T follicular helper cell (primary cell): ENCODE data around the gene ABCB6.

Experiments
- DNase-seq: peaks from one replicate; pipeline ENCODE4 v3.0.0-alpha.2; 2020; ENCODE audit warnings: low read depth

The ABCB6 gene

DNA sequence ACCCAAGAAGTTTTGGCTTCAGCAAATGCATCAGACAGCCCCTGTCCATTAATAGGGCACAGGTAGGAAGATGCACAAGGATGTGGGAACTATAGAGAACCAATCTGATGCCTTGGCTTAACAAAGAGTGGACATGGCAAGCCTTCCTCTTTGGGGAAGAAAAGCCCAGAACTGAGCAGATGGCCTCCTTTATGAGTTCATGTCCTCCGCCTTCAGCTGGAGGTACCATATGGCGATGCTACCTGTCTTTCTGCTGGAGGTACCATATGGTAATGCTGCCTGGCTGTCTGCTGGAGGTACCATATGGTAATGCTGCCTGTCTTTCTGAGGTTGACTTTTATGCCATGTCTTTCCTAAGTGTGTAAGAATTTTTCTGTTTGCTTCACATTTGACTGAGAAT lies 34.6 kb downstream of the ABCB6 start:
- no peak for DNase-seq

DNA sequence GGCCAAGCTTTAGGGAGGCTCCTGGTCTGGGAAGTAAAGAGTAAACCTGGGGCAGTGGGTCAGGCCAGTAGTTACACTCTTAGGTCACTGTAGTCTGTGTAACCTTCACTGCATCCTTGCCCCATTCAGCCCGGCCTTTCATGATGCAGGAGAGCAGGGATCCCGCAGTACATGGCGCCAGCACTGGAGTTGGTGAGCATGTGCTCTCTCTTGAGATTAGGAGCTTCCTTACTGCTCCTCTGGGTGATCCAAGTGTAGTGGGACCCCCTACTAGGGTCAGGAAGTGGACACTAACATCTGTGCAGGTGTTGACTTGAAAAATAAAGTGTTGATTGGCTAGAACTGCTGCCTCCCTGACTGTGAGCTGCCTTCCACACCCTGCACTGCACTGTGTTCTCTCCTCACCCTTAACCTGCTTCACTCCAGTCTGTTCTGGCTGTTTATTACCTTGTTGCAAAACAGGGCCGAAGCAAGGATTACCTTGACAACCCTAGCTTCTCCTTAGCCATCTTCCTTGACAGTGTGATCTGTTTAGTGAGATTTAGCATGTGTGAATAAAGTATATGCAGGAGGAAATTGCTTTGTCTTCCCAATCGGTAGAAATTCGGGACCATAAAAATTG lies 35.5 kb downstream of the ABCB6 start:
- no peak for DNase-seq

DNA sequence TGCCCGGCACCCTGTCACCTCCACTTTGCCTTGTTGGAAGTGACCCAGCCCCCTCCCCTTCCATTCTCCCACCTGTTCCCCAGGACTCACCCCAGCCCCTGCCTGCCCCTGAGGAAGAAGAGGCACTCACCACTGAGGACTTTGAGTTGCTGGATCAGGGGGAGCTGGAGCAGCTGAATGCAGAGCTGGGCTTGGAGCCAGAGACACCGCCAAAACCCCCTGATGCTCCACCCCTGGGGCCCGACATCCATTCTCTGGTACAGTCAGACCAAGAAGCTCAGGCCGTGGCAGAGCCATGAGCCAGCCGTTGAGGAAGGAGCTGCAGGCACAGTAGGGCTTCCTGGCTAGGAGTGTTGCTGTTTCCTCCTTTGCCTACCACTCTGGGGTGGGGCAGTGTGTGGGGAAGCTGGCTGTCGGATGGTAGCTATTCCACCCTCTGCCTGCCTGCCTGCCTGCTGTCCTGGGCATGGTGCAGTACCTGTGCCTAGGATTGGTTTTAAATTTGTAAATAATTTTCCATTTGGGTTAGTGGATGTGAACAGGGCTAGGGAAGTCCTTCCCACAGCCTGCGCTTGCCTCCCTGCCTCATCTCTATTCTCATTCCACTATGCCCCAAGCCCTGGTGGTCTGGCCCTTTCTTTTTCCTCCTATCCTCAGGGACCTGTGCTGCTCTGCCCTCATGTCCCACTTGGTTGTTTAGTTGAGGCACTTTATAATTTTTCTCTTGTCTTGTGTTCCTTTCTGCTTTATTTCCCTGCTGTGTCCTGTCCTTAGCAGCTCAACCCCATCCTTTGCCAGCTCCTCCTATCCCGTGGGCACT lies 36.2 kb downstream of the ABCB6 start:
- DNase-seq: no peak

DNA sequence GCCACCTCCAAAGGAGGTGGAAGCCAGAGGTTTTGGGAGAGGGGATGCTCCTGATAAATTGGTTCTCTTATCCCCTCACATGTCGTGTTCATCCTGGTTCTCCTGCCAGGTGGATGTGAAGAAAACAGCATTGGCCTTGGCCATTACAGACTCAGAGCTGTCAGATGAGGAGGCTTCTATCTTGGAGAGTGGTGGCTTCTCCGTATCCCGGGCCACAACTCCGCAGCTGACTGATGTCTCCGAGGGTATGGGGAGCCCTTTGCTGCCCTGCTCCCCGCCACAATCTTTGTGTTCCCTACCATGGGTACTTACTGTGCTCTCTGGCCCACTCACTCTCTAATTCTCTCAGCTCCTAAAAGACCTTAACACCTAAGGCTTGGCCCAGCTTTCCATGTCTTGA lies 37.2 kb downstream of the ABCB6 start:
- DNase-seq: no peak

DNA sequence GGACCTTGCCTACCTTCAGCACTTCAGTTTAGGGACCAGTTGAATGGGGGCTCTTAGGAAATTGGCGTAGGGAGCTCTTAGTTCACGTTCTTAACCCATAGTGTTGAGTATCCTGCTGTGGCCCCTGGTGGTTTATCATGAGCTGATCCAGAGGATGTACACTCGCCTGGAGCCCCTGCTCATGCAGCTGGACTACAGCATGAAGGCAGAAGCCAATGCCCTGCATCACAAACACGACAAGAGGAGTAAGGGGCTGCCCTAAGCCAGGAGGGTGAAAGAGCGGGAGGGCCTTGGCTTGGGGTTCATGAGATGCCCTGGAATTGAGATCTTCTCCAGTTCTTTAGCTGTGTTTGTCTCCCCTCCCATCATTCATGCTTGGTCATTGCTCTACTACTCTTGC lies 37.8 kb downstream of the ABCB6 start:
- DNase-seq: no peak

DNA sequence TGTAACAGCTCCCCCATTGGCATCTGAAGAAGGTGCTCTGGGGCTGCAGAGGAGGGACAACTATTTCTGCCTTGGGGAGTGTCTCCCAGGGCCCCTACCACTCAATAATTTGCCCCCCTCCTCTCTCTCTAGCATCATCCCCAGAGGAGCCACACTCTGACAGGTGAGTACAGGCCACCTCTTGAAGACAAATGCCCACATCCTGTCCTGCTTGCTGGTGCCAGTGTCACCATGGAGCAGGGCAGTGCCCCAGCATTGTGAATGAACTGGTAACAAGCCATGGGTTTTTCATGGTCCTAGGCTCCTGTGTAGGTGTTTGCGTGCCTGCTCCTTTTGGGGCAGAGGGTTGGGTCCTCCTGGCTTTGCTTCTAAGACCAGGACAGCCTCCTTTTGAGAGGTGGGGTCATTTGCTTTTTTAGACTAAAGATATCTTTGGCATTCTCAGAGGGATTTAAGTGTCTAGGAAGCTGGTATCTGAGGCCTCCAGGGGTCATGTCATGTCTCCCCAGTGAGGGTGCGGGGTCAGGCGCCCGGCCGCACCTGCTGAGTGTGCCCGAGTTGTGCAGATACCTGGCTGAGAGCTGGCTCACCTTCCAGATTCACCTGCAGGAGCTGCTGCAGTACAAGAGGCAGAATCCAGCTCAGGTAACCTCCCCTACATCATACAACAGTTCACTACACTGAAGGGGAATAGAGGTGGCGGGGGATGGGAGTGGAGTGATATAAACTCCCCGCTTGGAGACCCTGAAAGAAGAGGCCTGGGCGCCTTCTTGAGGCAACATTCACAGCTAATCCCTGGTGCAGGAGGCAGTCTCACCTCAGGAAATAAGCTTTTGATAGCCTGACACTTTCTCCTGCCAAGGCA lies 38.9 kb downstream of the ABCB6 start:
- no peak for DNase-seq

DNA sequence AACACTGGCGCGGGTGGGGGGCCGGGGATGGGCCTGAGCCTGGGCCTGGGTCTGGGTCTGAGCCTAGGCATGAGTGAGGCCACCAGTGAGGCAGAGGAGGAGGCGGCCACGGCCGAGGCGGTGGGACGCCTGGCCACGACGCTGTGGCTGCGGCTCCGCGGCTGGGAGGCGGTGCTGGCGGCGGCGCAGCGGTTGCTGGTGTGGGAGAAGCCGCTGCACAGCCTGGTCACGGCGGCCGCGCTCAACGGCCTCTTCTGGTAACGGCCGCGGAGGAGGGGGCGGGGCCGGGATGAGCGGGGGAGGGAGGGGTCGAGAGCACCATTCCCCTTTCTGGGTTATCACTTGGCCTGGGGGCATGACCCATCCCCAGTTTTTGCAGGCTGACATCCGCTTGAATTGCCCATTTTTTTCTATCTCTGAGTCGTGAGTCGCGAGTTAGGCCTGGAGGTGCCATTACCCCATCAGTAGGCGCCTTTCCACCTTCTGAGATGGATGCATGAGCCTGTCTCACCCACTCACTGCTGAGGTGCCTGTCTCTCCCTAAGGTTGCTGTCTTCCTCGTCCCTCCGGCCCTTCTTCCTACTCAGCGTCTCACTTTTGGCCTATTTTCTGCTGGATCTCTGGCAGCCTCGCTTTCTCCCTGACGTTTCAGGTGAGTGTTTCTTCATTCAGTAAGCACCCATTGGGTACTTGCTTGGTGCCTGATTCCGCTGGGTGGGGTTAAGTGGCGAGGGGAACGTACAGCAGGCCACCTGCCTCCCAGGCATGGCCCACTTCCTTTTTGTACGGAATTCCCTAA lies 40.2 kb downstream of the ABCB6 start:
- DNase-seq: peak; percentile 22

DNA sequence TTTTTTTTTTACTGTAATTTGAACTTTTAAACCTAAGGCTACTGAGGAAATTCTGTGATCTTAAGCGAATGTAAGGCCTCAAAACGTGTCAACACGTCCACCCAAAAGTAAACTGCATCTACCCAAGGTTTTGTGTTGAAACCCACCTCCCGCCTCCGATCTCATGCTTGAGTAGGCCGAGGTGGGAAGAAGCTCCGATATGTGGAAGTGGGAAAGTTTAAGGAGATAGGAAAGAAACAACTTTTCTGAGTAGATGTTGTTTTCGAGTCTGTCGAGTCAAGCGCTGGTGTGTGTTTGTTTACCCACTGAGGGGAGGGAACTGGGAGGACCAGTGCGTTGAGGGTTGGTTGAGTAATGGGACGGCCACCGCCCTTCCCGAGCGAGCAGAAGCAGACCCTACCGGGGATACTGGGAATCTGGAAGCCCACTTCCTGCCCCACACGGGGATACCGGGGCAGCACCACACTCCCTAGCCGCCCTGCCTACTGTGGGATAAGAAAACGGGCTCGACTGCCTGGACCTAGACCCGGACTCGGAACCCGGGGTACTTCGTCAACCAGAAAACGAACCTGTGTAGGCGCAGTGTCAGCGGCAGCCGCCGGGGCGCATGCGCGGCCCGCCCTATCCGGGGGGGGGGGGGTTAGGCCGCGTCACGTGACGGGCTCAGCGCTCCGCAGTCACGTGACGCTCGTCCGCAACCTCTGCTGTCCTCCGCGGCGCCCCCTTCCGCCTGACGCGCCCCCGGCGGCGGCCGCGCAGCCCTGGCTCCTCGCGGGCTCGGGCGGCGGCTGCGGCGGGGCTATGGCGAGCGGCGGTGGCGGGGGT lies 41.0 kb downstream of the ABCB6 start, which contains the start of gene RETREG2:
TSS of gene RETREG2 (plus strand) at position 724 of the 825 bp plus-strand sequence. CDS start at position 802, 78 bp downstream.
- peak; percentile 75 for DNase-seq

DNA sequence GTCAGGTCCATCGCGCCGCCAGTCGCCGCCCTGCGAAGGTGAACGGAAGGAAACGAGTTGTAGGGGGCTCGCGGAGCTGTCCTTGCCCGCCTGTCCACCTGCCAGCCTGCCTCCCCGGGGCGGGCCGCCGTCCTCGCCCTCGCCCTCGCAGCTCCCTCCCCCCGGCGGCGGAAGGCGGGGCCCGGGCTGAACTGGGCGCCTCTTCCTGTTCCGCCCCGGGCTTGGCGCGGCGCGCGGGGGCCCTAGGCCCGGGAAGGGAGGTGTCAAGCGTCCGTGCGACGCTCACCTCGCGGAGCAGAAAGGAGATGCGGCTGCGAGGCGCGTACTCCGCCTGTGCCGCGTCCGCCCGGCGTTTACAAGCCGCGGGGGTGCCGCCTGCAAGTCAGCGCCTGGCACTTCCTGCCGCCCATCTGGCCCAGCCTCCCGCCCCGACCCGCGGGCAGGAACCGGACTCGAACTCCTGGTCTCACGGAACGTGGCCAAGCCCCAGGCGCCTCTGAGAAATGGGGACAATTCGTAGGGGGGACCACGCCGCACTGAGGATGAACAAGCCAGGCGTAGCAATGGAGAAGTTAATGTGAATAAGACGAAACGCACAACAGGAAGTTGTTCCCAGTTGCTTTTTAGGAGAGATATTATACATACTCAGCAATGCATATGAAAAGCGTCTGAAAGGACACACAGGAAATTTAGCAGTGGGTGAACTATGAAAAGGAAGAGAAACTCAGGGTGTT lies 41.8 kb downstream of the ABCB6 start, which contains the start of gene CNPPD1:
TSS of gene CNPPD1 (minus strand) at position 108 of the 734 bp plus-strand sequence. CDS start at position 11, 97 bp downstream.
- peak; percentile 79 for DNase-seq

DNA sequence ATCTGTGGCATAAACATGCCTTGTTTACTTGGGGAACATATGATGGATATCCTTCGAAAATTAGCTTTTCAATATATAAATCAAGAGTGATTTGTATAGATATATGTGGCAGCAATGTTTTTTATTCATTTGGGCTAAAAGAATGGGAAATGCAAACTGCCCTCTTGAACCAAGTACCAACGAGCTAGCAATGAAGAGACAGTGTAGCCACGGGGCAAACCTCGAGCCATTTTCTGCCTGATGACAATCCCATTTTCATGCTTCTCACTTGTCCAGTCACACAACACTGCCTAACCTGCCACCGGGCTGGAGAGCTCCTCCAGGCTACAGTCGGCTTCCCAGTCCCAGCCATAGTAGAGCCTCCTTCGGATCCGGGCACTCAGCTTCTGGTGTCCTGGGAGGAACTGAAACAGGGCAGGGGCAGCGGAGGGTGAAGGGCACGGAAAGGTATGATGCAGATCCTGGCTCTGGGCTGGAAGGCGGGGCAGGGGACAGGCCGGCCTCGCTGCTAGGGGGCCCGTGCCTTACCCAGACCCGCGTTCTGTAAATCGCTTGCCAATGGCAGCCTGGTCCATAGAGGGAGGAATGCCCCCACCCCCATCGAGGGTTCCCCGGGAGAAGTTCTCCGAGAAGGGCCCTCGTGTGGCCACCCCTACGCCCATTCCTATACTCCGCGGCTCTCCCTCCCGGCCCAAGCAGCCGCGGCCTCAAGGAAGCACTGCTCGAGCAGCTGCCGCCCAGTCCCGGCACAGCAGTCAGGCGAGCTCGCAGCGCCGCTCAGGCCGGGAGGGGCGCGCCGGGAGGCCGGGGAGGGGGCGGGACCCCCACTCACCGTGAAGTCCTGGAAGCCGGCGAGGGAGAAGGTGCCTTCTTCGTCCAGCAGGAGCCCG lies 42.6 kb downstream of the ABCB6 start:
- DNase-seq: peak; percentile 10

DNA sequence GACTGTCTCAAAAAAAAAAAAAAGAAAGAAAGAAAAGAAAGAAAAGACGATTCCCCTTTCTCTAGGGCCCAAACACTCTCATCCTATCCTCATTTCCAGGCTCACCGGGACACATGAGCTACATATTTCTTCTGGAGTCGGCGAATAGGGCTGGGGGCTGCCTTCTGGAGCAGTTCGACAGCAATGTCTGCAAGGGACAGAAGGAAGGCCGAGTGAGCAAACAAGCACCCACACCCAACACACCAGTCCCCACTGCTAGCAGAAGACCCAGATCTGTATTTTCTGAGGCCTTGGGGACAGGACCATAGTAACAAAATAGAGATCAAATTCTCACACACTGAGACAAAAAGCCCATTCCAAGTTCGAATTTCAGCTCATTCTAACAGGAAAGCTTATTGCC lies 43.3 kb downstream of the ABCB6 start:
- no peak for DNase-seq

DNA sequence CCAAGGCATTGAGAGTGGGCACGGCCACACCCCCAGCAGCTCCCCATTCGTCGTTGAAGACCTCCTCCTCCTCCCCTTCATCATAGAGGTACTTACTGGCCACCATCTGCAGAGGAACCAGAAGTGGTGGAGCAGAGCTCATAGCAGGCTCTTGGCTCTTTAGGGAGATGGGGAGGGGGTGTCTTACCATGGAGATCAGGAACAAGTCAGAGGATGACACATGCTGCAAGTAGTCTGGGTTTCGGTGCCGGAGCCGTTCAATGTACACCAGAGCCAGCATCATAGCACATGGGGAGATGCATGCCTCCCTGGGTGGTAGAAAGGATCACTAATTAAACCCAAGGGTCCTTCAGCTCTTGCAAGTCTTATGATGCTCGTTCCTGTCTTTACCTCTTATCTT lies 44.0 kb downstream of the ABCB6 start:
- no peak for DNase-seq

DNA sequence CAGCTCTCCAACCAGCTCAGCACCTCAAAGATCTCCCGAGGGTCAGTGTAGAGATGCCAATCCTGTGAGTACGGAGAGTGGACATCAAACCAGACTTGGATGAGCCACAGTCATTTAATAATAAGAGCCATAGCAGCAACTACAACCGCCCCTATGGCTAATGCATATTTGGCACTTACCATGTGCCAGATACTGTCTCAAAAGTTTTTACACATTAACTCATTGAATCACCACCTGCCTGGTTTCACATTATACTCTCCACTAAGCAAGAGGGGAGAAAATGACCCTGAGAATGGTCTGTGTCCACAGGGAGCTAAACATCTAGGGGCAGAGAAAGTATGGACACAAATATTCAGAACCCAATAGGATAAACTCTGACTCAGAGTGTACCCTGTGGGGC lies 44.6 kb downstream of the ABCB6 start:
- no peak for DNase-seq

DNA sequence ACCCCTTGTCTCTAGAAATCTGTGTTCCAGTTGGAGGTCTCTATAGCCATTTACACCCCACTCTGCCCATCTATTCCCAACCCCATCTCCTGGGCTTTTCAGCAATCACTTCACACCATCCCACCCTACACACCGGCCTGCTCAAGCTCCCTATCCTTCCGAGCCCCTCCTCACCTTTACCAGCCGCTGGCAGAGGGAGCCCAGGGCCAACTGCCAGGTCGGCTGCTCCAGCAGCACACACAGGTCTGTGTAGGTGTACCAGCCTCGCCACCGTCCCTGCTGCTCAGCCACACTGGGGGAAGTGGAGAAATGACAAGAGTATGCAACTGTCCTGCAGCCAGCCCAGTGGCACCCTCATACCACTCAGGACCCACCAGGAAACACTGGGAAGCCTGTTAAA lies 45.6 kb downstream of the ABCB6 start:
- no peak for DNase-seq

DNA sequence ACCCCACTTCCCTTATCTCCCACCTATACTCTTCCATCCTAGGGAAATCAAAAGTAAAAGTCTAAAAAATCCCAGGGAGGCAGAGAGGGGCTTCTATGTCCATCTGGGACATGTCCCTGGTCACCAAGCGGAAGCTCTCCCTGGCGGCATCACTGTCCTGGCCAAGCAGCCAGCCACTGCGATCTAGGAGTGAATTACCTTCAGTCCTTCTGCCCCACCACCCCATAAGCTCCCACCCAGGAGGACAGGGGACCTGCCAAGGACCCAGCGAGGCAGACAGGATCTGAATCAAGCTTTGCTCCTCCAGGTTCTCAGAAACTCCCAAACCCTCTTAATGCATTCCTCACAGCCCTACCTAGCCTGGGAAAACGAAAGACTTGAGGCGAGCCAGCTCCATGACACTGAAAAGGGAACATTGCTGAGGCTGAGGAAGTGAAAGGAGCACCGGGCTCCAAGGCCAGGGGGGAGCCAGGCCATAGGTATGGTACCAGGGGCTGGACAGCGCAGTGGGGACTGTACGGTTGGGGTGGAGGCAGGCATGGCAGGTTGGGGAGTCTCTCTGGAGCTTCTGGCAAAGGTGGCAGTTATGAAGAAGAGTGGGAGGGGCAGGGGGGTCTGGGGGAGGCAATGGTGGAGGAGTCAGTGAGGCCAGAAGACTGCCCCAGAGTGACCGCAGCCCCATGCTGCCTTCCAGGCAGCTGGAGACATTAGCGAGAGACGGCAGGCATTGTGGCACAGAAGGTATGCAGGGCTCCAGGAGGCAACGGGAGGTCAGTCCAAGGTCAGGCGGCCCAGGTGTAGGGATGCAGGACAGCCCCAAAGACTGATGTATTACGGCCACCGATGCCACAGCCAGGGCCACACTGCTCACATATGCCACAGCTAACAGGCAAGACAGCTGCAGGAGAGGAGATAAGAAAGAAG lies 46.3 kb downstream of the ABCB6 start:
- no peak for DNase-seq

DNA sequence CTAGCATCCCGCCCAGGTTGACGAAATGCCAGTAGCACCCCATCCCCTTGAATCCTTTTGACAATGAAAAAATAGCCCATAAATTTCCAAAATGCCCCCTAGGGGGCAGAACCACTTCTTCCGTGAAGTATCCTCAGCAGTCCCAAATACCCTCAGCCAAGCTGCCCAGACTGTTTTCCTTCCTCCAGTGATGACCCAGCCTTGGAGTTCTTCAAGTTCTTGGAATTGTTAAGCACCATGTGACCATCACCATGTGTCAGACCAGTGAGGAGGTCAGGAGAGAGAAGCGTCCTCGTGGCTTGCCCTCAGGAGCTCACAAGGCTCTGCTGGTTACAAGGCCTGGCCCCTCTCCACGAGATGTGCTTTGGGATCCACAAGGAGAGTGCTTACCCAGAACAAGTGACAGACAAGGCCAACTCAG lies 47.5 kb downstream of the ABCB6 start:
- no peak for DNase-seq

DNA sequence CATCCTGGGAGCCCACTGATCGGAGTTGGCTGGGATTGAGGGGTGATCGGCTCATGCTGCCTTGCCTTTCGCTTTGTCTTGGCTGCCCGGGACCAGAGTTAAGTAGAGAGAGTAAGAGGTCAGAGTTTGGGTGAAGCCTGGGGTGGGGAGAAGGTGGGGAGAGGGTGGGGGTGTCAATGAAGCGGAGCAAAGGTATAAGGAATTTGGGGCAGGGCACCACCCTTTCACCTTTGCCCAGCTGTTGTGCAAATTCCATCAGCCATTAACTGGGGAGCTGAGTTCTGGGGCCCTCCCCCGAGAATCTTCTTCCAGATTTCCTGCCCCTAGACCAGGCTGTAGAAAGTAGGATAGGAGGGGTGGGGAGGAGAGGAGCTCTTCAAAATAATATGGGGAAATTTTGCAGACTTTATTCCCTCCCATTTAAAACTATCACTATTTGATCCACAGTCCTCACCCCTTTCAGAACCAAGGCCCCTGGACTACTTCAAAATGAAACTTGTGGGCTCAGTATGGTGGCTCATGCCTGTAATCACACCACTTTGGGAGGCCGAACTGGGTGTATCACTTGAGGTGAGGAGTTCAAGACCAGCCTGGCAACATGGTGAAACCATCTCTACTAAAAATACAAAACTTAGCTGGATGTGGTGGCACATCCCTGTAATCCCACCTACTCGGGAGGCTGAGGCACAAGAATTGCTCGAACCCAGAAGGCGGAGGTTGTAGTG lies 48.7 kb downstream of the ABCB6 start, which contains the start of gene SLC23A3:
TSS of gene SLC23A3 (minus strand) at position 100 of the 725 bp plus-strand sequence. CDS start at position 55, 45 bp downstream.
- DNase-seq: no peak
